Mucosa of descending colon (tissue), 3 donors: ENCODE data around the gene GRIN2C. TPM values are rescaled to one million over a fixed set of nuclear protein-coding genes. Genes with fewer than 3 reads are reported as not detected.
"Not testable (repeated sequence)": the region's sequence is repeated elsewhere in the genome, so short reads cannot be mapped to it uniquely, and the experiment has no call there.

ENCODE experiments used
- ATAC-seq: fragments of 200-7000 bp; cut with Tn5 transposase; one replicate; pipeline ENCODE4 v1.9.1; 2020; ENCODE audit warnings: mild to moderate bottlenecking, moderate library complexity
- DNase-seq, 3 donors: peaks; one replicate each; pipeline ENCODE4 v3.0.0-alpha.2; 2020
- H3K36me3 ChIP-seq: fragments of 200-600 bp; one replicate; pipeline ENCODE4 v1.8.0; 2021; ENCODE audit warnings: low read depth, mild to moderate bottlenecking
- H3K4me1 ChIP-seq: fragments of 200-600 bp; one replicate; pipeline ENCODE4 v1.8.0; 2021; ENCODE audit warnings: low read depth, mild to moderate bottlenecking
- H3K4me3 ChIP-seq: fragments of 200-600 bp; one replicate; pipeline ENCODE4 v1.8.0; 2021; ENCODE audit warnings: mild to moderate bottlenecking
- H3K9me3 ChIP-seq: fragments of 200-600 bp; one replicate; pipeline ENCODE4 v1.8.0; 2021; ENCODE audit warnings: mild to moderate bottlenecking
- CTCF ChIP-seq: fragments of 200-600 bp; IDR thresholded peaks from one replicate; pipeline ENCODE4 v1.8.0; 2022; ENCODE audit warnings: antibody characterized with exemption, mild to moderate bottlenecking
- intact Hi-C, 2 donors: fragments of 100-400 bp; cut with DNase I in 1 of 2; cut with micrococcal nuclease in 1 of 2; formaldehyde crosslinking; loops; one replicate each; pipeline versions ENCODE4 v1.11.0 to v1.11.1; 2022; cut with DNase I, micrococcal nuclease
- long read RNA-seq, 2 donors: library from polyadenylated mRNA; unstranded; transcript quantifications; one replicate each; pipeline ENCODE4 v2.0.0, GENCODE V29; 2019 to 2021
- total RNA-seq, 3 donors: library from RNA; stranded (reverse); fragmentation: NEBNext Ultra II Directional in 2 of 3; extraction: Animal tissue kit (Norgen Biotek cat#: 25700) in 2 of 3; gene quantifications; one replicate each; pipeline versions ENCODE4 v1.2.1 to v1.2.4, GENCODE V29; 2021 to 2023
- donor health status: DM: no; HTN: no; CAD: no; lungs with moderate emphysema.
- donor health status: DM: no; HTN: no; CAD: no.
- donor health status: DM: no; HTN: yes; CAD: no.

Gene GRIN2C
- total RNA-seq = 1 to 10 TPM in 1 of 3 donors, under 1 TPM in 2; 0.35 to 1.4 (median 0.55) TPM
- long read RNA-seq, donor 1, partial matches to known transcripts = 1 of 1 reads
- long read RNA-seq, donor 1, other reads (novel, unspliced or antisense) = 0 of 1 reads
- long read RNA-seq, donor 2 = 0 reads

GRCh38 chr17:74859459-74860228, at the start of gene GRIN2C:
TSS of gene GRIN2C (minus strand) at chr17:74859885. CDS start at chr17:74855092, 4,793 bp downstream.
- no peaks in the 10 kb centered on the region for H3K9me3 ChIP-seq
- intact Hi-C loops = loop anchor here (5.0 kb wide), 2 partner anchors 67 to 117 kb away; no protein-coding TSS in a partner anchor
- no peak within 1 kb of the TSS for H3K4me3 ChIP-seq
- DNase-seq (no peak), ATAC-seq (no peak)
- peaks cover 20% of the 10 kb centered on the region for H3K4me1 ChIP-seq
- no peaks in the 10 kb centered on the region for H3K36me3 ChIP-seq
- no peak for TF ChIP-seq CTCF

- DNase-seq, H3K9me3 ChIP-seq, ATAC-seq, H3K36me3 ChIP-seq, H3K4me1 ChIP-seq, H3K4me3 ChIP-seq, intact Hi-C loops: not testable (repeated sequence)
Measured at GRCh38 chr17:74909097-74909496, 49.4 kb upstream of the GRIN2C start.

- ATAC-seq = no peak
- no peaks in the 10 kb centered on the region for H3K9me3 ChIP-seq
- no peaks in the 10 kb centered on the region for H3K4me1 ChIP-seq
- no peaks in the 10 kb centered on the region for H3K36me3 ChIP-seq
- TF ChIP-seq CTCF = no peak
- intact Hi-C loops = no loop called here
- DNase-seq = no peak
- H3K4me3 ChIP-seq = no peak overlapping the region
Measured at GRCh38 chr17:74907012-74907411, 47.3 kb upstream of the GRIN2C start.

- H3K4me1 ChIP-seq, H3K4me3 ChIP-seq, H3K36me3 ChIP-seq, DNase-seq, ATAC-seq, intact Hi-C loops, H3K9me3 ChIP-seq: not testable (repeated sequence)
Measured at GRCh38 chr17:74906214-74906793, 46.6 kb upstream of the GRIN2C start.

- no peak overlapping the region for H3K4me3 ChIP-seq
- ATAC-seq (no peak), DNase-seq (no peak)
- no peaks in the 10 kb centered on the region for H3K36me3 ChIP-seq
- intact Hi-C loops = no loop called here
- no peaks in the 10 kb centered on the region for H3K9me3 ChIP-seq
- H3K4me1 ChIP-seq = no peaks in the 10 kb centered on the region
- no peak for TF ChIP-seq CTCF
Measured at GRCh38 chr17:74904687-74905409, 45.2 kb upstream of the GRIN2C start.

- Histone ChIP-seq H3K4me1 (no peaks in the 10 kb centered on the region), H3K9me3 (no peaks in the 10 kb centered on the region), H3K4me3 (no peak overlapping the region), H3K36me3 (no peaks in the 10 kb centered on the region)
- no peak for ATAC-seq
- intact Hi-C loops = no loop called here
- no peak for DNase-seq
- no peak for TF ChIP-seq CTCF
Measured at GRCh38 chr17:74903671-74904070, 44.0 kb upstream of the GRIN2C start.
